ENCODE measurements around the gene KRT4.

DNA sequence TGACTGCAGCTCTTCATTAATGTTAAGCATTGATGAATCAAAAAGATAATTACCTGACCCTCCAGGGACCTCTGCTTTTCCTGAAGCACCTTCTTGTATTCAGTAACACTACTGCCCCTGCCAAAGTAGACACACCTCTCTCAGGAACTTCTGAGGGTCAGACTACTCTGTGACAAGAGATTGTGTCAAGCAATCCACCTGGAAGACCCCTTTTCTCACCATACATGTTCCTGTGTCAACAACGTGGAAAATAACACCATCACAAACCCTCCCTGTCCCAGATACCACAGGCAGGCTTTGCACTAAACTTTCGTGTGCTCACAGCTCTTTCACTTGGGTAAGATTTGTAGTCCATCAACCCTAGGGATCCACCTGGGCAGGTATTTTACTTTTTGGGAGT lies 49.9 kb downstream of the KRT4 start:
- no peak for TF ChIP-seq RFX5 (IDR thresholded peaks at IDR 0.05)
- TF ChIP-seq POLR2A (IDR thresholded peaks at IDR 0.05; ENCODE audit: low read length): no peak
- no peak for TF ChIP-seq CHD2 (IDR thresholded peaks at IDR 0.05; ENCODE audit: low read length, partially characterized antibody)
- no peak for TF ChIP-seq MYC (IDR thresholded peaks at IDR 0.05; ENCODE audit: borderline replicate concordance, low read length)

Measured in A549 (cell line).